Choroid plexus epithelial cell (primary cell): ENCODE data around the gene HDAC7.

Source experiments
- DNase-seq: peaks from one replicate; pipeline ENCODE4 v3.0.0-alpha.2; 2010; ENCODE audit warnings: low read depth
- H3K4me3 ChIP-seq: 2 replicates; pipeline ENCODE4 v1.5.1; 2011; ENCODE audit warnings: low read depth, mild to moderate bottlenecking, control low read depth, low read length, moderate library complexity
- CTCF ChIP-seq: conservative IDR thresholded peaks from 2 replicates; pipeline ENCODE4 v1.5.1; 2011; ENCODE audit warnings: low read depth, mild to moderate bottlenecking, control low read depth, inconsistent platforms, low read length, moderate library complexity

Gene HDAC7

GRCh38 chr12:47740606-47741339 lies 78.9 kb downstream of the HDAC7 start:
- no peak for DNase-seq
- no peak for TF ChIP-seq CTCF

GRCh38 chr12:47739979-47740378 lies 79.7 kb downstream of the HDAC7 start:
- no peak overlapping the region for H3K4me3 ChIP-seq
- DNase-seq: no peak
- no peak for TF ChIP-seq CTCF

More at GRCh38 chr12:47740606-47741339, 78.9 kb downstream of the HDAC7 start:
- no peak overlapping the region for H3K4me3 ChIP-seq

GRCh38 chr12:47739297-47739696 lies 80.4 kb downstream of the HDAC7 start:
- no peak for DNase-seq
- no peak overlapping the region for H3K4me3 ChIP-seq
- no peak for TF ChIP-seq CTCF

GRCh38 chr12:47737936-47738594 lies 81.6 kb downstream of the HDAC7 start:
- DNase-seq: no peak
- TF ChIP-seq CTCF: no peak
- no peak overlapping the region for H3K4me3 ChIP-seq

GRCh38 chr12:47736877-47737676 lies 82.6 kb downstream of the HDAC7 start:
- TF ChIP-seq CTCF: no peak
- DNase-seq: peak; percentile 77
- H3K4me3 ChIP-seq: peak overlapping the region; percentile 3

- no peak for TF ChIP-seq CTCF
- H3K4me3 ChIP-seq: no peak overlapping the region
Observed at GRCh38 chr12:47736216-47736615, 83.5 kb downstream of the HDAC7 start.

More at GRCh38 chr12:47736216-47736615, 83.5 kb downstream of the HDAC7 start:
- DNase-seq: no peak
